ENCODE results near the gene ATG9A.

GRCh38 chr2:219248845-219249202, 19.4 kb upstream of the ATG9A start:
- TF ChIP-seq ISL1 (CRISPR knock-in tag; IDR thresholded peaks at IDR 0.05) (no peak), BACH2 (CRISPR knock-in tag; IDR thresholded peaks at IDR 0.05; ENCODE audit: borderline replicate concordance) (no peak), ARNTL (CRISPR knock-in tag; IDR thresholded peaks at IDR 0.05; ENCODE audit: borderline replicate concordance, low read depth) (no peak), TCF4 (CRISPR knock-in tag; IDR thresholded peaks at IDR 0.05; ENCODE audit: borderline replicate concordance) (no peak), SNAI2 (CRISPR knock-in tag; IDR thresholded peaks at IDR 0.05) (no peak), ZFP3 (CRISPR knock-in tag; IDR thresholded peaks at IDR 0.05) (no peak), PATZ1 (CRISPR knock-in tag; IDR thresholded peaks at IDR 0.05; ENCODE audit: borderline replicate concordance) (no peak), TOX (CRISPR knock-in tag; IDR thresholded peaks at IDR 0.05; ENCODE audit: borderline replicate concordance) (no peak), RARB (CRISPR knock-in tag; IDR thresholded peaks at IDR 0.05) (no peak), ZFP30 (CRISPR knock-in tag; IDR thresholded peaks at IDR 0.05) (no peak)
- TF ChIP-seq, protein P1, sequence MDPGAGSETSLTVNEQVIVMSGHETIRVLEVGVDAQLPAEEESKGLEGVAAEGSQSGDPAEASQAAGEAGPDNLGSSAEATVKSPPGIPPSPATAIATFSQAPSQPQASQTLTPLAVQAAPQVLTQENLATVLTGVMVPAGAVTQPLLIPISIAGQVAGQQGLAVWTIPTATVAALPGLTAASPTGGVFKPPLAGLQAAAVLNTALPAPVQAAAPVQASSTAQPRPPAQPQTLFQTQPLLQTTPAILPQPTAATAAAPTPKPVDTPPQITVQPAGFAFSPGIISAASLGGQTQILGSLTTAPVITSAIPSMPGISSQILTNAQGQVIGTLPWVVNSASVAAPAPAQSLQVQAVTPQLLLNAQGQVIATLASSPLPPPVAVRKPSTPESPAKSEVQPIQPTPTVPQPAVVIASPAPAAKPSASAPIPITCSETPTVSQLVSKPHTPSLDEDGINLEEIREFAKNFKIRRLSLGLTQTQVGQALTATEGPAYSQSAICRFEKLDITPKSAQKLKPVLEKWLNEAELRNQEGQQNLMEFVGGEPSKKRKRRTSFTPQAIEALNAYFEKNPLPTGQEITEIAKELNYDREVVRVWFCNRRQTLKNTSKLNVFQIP (CRISPR knock-in tag; IDR thresholded peaks at IDR 0.05; ENCODE audit: borderline replicate concordance, low read depth): no peak
